ENCODE data around the gene NCBP3.

GRCh38 chr17:3821101-3821500 lies 24.9 kb downstream of the NCBP3 start:
- TF ChIP-seq CTCF (conservative IDR thresholded peaks at IDR 0.05; ENCODE audit: low read length) (no peak), EZH2phosphoT487 (IDR thresholded peaks at IDR 0.05; ENCODE audit: borderline replicate concordance) (no peak)
